IMR-90 (cell line): ENCODE results near the gene NDUFA7. TPM values are rescaled to one million over a fixed set of nuclear protein-coding genes. Genes with fewer than 3 reads are reported as not detected.

Source experiments
- ATAC-seq: fragments of 200-7000 bp; cut with Tn5 transposase; 2 replicates; pipeline ENCODE4 v1.9.1; 2020; ENCODE audit warnings: low read depth, mild to moderate bottlenecking, moderate library complexity
- BruUV-seq: library from RNA; stranded (reverse); fragments of 400-500 nt; replicated peaks from 2 replicates; lab custom pipeline; 2021; lab: Mats Ljungman, UMichigan
- CTCF ChIA-PET: fragments of 300-600 bp; formaldehyde crosslinking; extraction: SDS; loops from one replicate; lab custom pipeline; 2021; ENCODE audit warnings: antibody characterized with exemption; lab: Yijun Ruan, JAX
- POLR2A ChIA-PET: fragments of 300-600 bp; sonication (Branson Sonifier 250); formaldehyde crosslinking; loops from one replicate; lab custom pipeline; 2022; ENCODE audit warnings: antibody characterized with exemption; ENCODE audit not compliant: unreplicated experiment; lab: Charles Lee
- DNase-seq: peaks from one replicate; pipeline ENCODE4 v3.0.0; 2013
- H2AFZ ChIP-seq: replicated peaks from 2 replicates; pipeline ENCODE3; 2013; ENCODE audit warnings: low read length, mild to moderate bottlenecking; ENCODE audit not compliant: poor library complexity
- H2AK5ac ChIP-seq: 2 replicates; pipeline ENCODE4 v1.6.1; 2013; ENCODE audit warnings: low read depth, low read length, inconsistent platforms
- H2AK9ac ChIP-seq: replicated peaks from 2 replicates; pipeline ENCODE3; 2013; ENCODE audit warnings: mild to moderate bottlenecking, low read depth, low read length, moderate library complexity; ENCODE audit not compliant: poor library complexity
- H2BK120ac ChIP-seq: 2 replicates; pipeline ENCODE4 v1.6.1; 2013; ENCODE audit warnings: low read depth, low read length, inconsistent platforms
- H2BK15ac ChIP-seq: 3 replicates; pipeline ENCODE4 v1.6.1; 2013; ENCODE audit warnings: low read depth, low read length, inconsistent platforms
- H2BK20ac ChIP-seq: 2 replicates; pipeline ENCODE4 v1.6.1; 2013; ENCODE audit warnings: low read depth, mild to moderate bottlenecking, inconsistent platforms, low read length, moderate library complexity
- H2BK5ac ChIP-seq: 2 replicates; pipeline ENCODE4 v1.6.1; 2013; ENCODE audit warnings: mild to moderate bottlenecking, low read depth, low read length, inconsistent platforms; ENCODE audit not compliant: poor library complexity, severe bottlenecking
- H3K14ac ChIP-seq: replicated peaks from 2 replicates; pipeline ENCODE4 v1.6.1; 2013; ENCODE audit warnings: low read depth, low read length, inconsistent platforms
- H3K18ac ChIP-seq: 2 replicates; pipeline ENCODE4 v1.6.1; 2013; ENCODE audit warnings: low read depth, low read length, control low read depth
- H3K23ac ChIP-seq: 2 replicates; pipeline ENCODE4 v1.6.1; 2013; ENCODE audit warnings: low read depth, low read length, inconsistent platforms
- H3K27ac ChIP-seq: 2 replicates; pipeline ENCODE4 v1.5.1; 2013; ENCODE audit warnings: mild to moderate bottlenecking, control low read depth, low read length; ENCODE audit not compliant: insufficient read depth
- H3K27me3 ChIP-seq: 2 replicates; pipeline ENCODE4 v1.6.1; 2013; ENCODE audit warnings: low read length; ENCODE audit not compliant: control insufficient read depth, insufficient read depth
- H3K36me3 ChIP-seq: 2 replicates; pipeline ENCODE4 v1.6.1; 2013; ENCODE audit warnings: low read length, mixed read lengths; ENCODE audit not compliant: control insufficient read depth, insufficient read depth
- H3K4ac ChIP-seq: 2 replicates; pipeline ENCODE4 v1.6.1; 2013; ENCODE audit warnings: low read depth, low read length, inconsistent platforms
- H3K4me1 ChIP-seq: 2 replicates; pipeline ENCODE4 v1.6.1; 2013; ENCODE audit warnings: low read length, mixed read lengths; ENCODE audit not compliant: control insufficient read depth, insufficient read depth
- H3K4me2 ChIP-seq: 2 replicates; pipeline ENCODE4 v1.6.1; 2013; ENCODE audit warnings: low read depth, mild to moderate bottlenecking, control low read depth, low read length, moderate library complexity
- H3K4me3 ChIP-seq: 2 replicates; pipeline ENCODE4 v1.5.1; 2013; ENCODE audit warnings: low read depth, mild to moderate bottlenecking, control low read depth, low read length, moderate library complexity; ENCODE audit not compliant: insufficient read depth
- H3K56ac ChIP-seq: 2 replicates; pipeline ENCODE4 v1.6.1; 2013; ENCODE audit warnings: low read length, inconsistent platforms; ENCODE audit not compliant: insufficient read depth; ENCODE audit errors: extremely low read depth
- H3K79me1 ChIP-seq, 2 experiments: 2 replicates each; pipeline ENCODE4 v1.6.1; 2013; ENCODE audit warnings: low read length in 2 of 2, inconsistent platforms in 1 of 2, low read depth in 1 of 2
- H3K9ac ChIP-seq: 2 replicates; pipeline ENCODE4 v1.6.1; 2013; ENCODE audit warnings: low read depth, low read length, control low read depth
- H3K9me1 ChIP-seq: 2 replicates; pipeline ENCODE4 v1.6.1; 2013; ENCODE audit warnings: low read length, inconsistent platforms; ENCODE audit not compliant: insufficient read depth
- H3K9me3 ChIP-seq: 2 replicates; pipeline ENCODE4 v1.6.1; 2013; ENCODE audit warnings: low read length; ENCODE audit not compliant: control insufficient read depth, insufficient read depth
- H4K20me1 ChIP-seq: 2 replicates; pipeline ENCODE4 v1.6.1; 2013; ENCODE audit warnings: low read length, inconsistent platforms; ENCODE audit not compliant: insufficient read depth
- H4K5ac ChIP-seq: 2 replicates; pipeline ENCODE4 v1.6.1; 2013; ENCODE audit warnings: mild to moderate bottlenecking, low read depth, low read length, control low read depth
- H4K8ac ChIP-seq, 2 experiments: 2 replicates each; pipeline ENCODE4 v1.6.1; 2013; ENCODE audit warnings: low read depth in 2 of 2, low read length in 2 of 2, control low read depth in 1 of 2, inconsistent platforms in 1 of 2
- H4K91ac ChIP-seq: 2 replicates; pipeline ENCODE4 v1.6.1; 2013; ENCODE audit warnings: low read depth, low read length, inconsistent platforms; ENCODE audit not compliant: insufficient read depth
- ELK1 ChIP-seq: fragments of 150-350 bp; IDR thresholded peaks from 2 replicates; pipeline ENCODE4 v1.6.1; 2016; ENCODE audit warnings: low read depth, mild to moderate bottlenecking, low read length, moderate library complexity, borderline replicate concordance
- MAFK ChIP-seq: IDR thresholded peaks from 2 replicates; pipeline ENCODE4 v1.6.1; 2012; ENCODE audit warnings: low read depth, low read length, improper control_type of control experiment
- POLR2A ChIP-seq: IDR thresholded peaks from 2 replicates; pipeline ENCODE4 v1.6.1; 2012; ENCODE audit warnings: mild to moderate bottlenecking, low read depth, low read length
- USF2 ChIP-seq: fragments of 150-350 bp; IDR thresholded peaks from 2 replicates; pipeline ENCODE4 v1.6.1; 2017; ENCODE audit warnings: mild to moderate bottlenecking, antibody characterized with exemption, low read length, low read depth
- WGBS, 2 experiments: methylation state at CpG; one replicate each; pipeline versions ENCODE4 v1.1.5 to v1.1.7; 2013; ENCODE audit warnings: missing lambda C conversion rate in 2 of 2; ENCODE audit not compliant: insufficient read length in 1 of 2; ENCODE audit errors: extremely low coverage in 2 of 2; 5-methylcytosine and 5-hydroxymethylcytosine counted together
- dilution Hi-C: fragments of 300-500 bp; cut with HindIII; formaldehyde crosslinking; loops from one replicate; pipeline ENCODE4 v1.14.3; 2018; ENCODE audit warnings: low sequenced_read_pairs; ENCODE audit not compliant: unreplicated experiment
- in situ Hi-C: fragments of 300-500 bp; cut with MboI; formaldehyde crosslinking; loops from 3 replicates; pipeline ENCODE4 v1.14.3; 2019; ENCODE audit warnings: low sequenced_read_pairs, inconsistent platforms, mixed read lengths
- intact Hi-C: fragments of 100-400 bp; cut with micrococcal nuclease; formaldehyde crosslinking; loops from 2 replicates; pipeline ENCODE4 v1.10.0; 2022
- polyA plus RNA-seq, 3 experiments: library from polyadenylated mRNA; depleted of rRNA; stranded (reverse); fragments of >200 nt; gene quantifications; 2 replicates each; pipeline ENCODE4 v1.2.3, GENCODE V29; 2012; ENCODE audit warnings: low replicate concordance in 1 of 3
- total RNA-seq: library from RNA; depleted of rRNA; stranded (reverse); fragments of >200 nt; gene quantifications from 2 replicates; pipeline ENCODE4 v1.2.3, GENCODE V29; 2012

The NDUFA7 gene
- total and polyA plus RNA-seq, 2 of the 4 experiments (the other 2 are of a cell fraction), result 20.6 to 50.7 TPM

- TF ChIP-seq USF2, result no peak
These were observed 45.8 kb upstream of the NDUFA7 start (continued) for GRCh38 chr19:8366961-8367326.

GRCh38 chr19:8366121-8366581 lies 45.0 kb upstream of the NDUFA7 start:
- H2AK9ac ChIP-seq, result peak overlapping the region; percentile 3
- peak overlapping the region; percentile 23; the same call in 1 of the 2 replicates for H4K91ac ChIP-seq
- TF ChIP-seq POLR2A (0 out of 2 replicates have a peak, but pooled peaks have one; percentile 12), ELK1 (no peak), MAFK (no peak)
- no peak for DNase-seq
- peaks cover 16% of the 10 kb centered on the region for H4K20me1 ChIP-seq
- ATAC-seq, result no peak
- peak overlapping the region; percentile 3; the same call in 1 of the 2 replicates for H2BK120ac ChIP-seq
- peak overlapping the region; percentile 9 for H2BK5ac ChIP-seq
- H3K36me3 ChIP-seq, result peaks cover 10% of the 10 kb centered on the region
- H3K56ac ChIP-seq, result no peak overlapping the region
- in situ Hi-C loops, result no loop called here
- no peaks in the 10 kb centered on the region for H3K27me3 ChIP-seq
- H2BK20ac ChIP-seq, result no peak overlapping the region
- peak overlapping the region; percentile 33; the same call in 1 of the 3 replicates for H2BK15ac ChIP-seq
- H3K4me1 ChIP-seq, result peaks cover 32% of the 10 kb centered on the region
- H4K8ac ChIP-seq, result no peak overlapping the region; a peak in 1 of 4 replicates
- peaks cover 19% of the 10 kb centered on the region for H3K9me1 ChIP-seq
- H3K4me2 ChIP-seq, result no peak overlapping the region
- no peak overlapping the region; the same call in 1 of the 2 replicates for H3K27ac ChIP-seq
- H3K9ac ChIP-seq, result no peak overlapping the region
- no peak overlapping the region for H3K4me3 ChIP-seq
- no peak overlapping the region for H4K5ac ChIP-seq
- POLR2A ChIA-PET, result interaction anchor here (0.6 kb wide), 1 partner anchor 96 kb away, joined by 9 read pairs; no protein-coding TSS in a partner anchor
- intact Hi-C loops, result no loop called here
- H3K79me1 ChIP-seq, result peaks cover 8 to 42% of the 10 kb centered on the region in 2 experiments; a peak in 3 of 4 replicates
- H3K18ac ChIP-seq, result no peak overlapping the region
- 0 out of 2 replicates have a peak overlapping the region, but pooled peaks have one; percentile 6 for H3K14ac ChIP-seq
- peak overlapping the region; percentile 72 for H2AK5ac ChIP-seq
- no peak overlapping the region for H2AFZ ChIP-seq
- WGBS, 2 experiments, result 100% methylated on average over 7 of the region's 11 CpGs; no CpG with 5 or more reads in 1 of the 2 experiments
- BruUV-seq, result no TSS peak
- dilution Hi-C loops, result no loop called here
- H3K4ac ChIP-seq, result peak overlapping the region; percentile 41
- CTCF ChIA-PET, result no interaction called here
- no peaks in the 10 kb centered on the region for H3K9me3 ChIP-seq
- H3K23ac ChIP-seq, result no peak overlapping the region
